Ramos (cell line): ENCODE results near the gene CDC40.
"Not testable (repeated sequence)": the region's sequence is repeated elsewhere in the genome, so short reads cannot be mapped to it uniquely, and the experiment has no call there.

ENCODE experiments used
- in situ Hi-C: fragments of 300-500 bp; cut with MboI; formaldehyde crosslinking; loops from one replicate; pipeline ENCODE4 v1.14.3; 2022; ENCODE audit warnings: low sequenced_read_pairs; ENCODE audit not compliant: unreplicated experiment

CDC40 gene

DNA sequence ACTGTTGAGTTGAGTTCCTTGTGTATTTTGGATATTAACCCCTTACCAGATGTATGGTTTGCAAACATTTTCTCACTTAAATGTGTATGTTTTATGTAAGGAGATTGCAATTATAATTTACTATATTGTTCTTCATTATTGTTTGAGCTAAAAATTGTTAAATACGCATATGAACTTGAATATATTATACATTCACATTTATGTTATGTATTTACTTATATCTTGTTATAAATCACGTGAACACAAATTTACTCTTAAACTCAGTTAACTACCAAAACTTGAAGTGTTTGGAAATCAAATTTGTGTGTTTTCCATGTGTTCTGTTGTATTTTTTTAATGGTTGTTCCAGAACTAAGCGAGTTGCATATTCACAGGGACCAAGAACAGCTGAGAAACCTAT, 18.3 kb downstream of the CDC40 start:
- in situ Hi-C loops = no loop called here

DNA sequence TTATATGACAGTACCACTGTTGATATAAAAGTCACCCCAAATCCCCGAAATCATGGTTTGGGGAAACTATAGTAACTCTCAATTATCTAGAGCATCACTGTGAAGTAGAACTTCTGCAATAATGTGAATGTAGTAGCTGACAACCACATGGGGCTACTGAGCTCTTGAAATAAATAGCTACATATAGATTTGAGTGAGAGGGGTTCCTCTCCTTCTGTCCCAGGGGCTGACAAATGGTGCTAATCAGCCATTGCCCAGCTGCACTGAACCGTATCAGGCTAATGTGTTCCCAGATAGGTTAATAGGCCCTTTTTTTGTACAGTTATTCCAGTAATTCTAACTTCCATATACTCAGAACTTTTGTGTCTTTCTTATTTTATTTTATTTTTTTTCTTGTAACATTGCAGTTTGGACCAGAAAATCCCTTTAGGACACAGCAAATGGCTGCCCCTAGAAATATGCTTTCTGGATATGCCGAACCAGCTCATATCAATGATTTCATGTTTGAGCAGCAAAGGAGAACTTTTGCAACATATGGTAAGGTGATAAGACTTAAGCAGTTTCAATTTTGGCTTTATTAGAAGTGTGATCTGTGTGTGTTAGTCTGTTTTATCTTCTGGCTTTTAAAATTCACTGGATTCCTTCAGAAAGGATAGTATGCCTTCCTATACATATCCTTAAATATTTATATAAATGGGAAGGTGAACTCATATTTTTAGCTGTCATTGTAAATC, 21.1 kb downstream of the CDC40 start:
- in situ Hi-C loops = no loop called here

DNA sequence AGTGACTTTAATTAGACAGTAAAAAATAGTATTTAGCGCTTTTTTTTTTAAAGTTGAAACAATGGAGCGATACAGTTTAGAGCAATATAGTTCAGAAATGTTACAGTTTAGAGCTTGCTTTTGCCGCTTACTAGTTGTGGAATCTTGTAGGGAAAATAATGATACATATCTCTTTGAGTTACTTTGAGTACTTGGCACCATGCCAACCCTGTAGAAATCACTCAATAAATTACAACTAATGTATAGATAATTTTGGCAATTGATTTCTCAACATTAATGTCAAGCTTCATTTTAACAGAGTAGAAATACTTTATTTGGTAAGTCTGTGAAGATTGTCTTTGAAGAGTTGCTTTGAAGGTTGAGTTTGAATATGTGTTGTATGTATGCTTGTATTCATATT, 27.4 kb downstream of the CDC40 start:
- in situ Hi-C loops = no loop called here

DNA sequence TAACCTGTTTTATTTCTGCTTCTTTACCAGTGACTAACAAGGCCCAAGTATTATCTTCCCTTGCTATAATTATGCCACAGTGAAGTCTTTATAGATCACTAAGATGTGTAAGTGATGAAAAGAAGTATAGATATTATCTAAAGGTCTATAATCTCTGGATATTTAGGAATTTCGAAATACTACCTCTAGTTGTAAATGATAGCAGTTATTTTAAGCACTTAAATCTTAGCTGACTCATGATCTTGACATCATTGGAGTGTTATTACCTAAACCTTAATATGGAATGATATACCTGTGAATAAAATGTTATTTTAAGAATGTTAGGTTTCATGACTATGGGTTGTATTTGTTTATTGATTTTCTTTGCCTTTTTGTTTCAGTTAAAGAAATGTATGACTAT, 31.5 kb downstream of the CDC40 start:
- in situ Hi-C loops = no loop called here

DNA sequence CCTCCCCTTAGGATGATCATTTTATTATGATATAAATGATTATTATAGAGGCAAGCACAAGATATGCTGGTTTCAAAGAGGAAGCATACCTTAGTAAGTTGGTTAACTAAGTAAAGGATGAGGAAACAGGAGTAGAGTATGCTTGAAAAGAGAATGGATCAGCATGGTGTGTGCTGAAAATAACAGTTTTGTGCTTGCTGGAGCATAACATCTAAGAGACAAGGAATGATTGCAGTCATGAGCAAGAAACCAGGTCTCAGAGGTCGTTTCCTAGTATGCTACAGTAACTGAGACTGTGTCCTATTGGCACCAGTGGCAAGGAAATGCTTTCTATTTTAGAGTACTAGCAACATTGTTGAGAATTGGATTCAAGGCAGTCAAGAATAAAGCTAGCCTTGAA, 34.1 kb downstream of the CDC40 start:
- in situ Hi-C loops = no loop called here

GRCh38 chr6:110216140-110216539, 35.9 kb downstream of the CDC40 start:
- in situ Hi-C loops = no loop called here

DNA sequence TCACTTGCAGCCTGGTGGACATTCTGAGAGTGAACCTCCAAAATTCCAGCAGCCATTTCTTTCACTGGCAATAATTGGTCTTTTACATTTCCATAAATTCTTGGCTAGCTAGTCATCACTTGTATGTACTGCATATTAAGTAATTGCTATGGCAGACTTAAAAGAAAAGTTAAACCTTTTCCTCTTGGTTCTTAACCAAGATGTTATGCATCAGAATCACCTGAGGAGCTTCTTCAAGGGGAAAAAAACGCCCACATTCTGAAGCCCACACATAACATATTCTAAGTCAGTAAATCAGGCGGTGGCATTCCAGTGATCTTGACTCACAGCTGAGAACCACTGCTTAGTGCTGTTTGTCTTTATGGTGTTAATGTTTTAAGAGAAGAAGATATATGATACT, 37.0 kb downstream of the CDC40 start:
- in situ Hi-C loops = no loop called here

DNA sequence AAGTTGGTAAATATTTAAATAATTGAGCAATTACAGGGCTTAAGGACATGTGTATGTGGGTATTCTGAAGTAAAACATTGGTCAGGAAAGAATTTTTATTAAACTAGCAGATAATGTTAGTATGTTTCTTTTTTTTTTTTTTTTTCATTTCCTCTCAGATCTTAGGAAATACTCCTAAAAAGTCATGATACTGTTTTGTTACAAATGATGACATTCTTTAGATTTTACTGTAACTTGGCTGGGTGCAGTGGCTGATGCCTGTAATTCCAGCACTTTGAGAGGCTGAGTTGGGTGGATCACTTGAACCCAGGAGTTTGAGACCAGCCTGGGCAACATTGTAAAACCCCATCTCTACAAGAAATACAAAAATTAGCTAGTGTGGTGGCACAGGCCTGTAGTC, 41.5 kb downstream of the CDC40 start:
- in situ Hi-C loops = no loop called here

- in situ Hi-C loops = no loop called here
These were observed 46.0 kb downstream of the CDC40 start for GRCh38 chr6:110226261-110226660.

GRCh38 chr6:110232450-110232849, 52.2 kb downstream of the CDC40 start:
- in situ Hi-C loops = no loop called here

DNA sequence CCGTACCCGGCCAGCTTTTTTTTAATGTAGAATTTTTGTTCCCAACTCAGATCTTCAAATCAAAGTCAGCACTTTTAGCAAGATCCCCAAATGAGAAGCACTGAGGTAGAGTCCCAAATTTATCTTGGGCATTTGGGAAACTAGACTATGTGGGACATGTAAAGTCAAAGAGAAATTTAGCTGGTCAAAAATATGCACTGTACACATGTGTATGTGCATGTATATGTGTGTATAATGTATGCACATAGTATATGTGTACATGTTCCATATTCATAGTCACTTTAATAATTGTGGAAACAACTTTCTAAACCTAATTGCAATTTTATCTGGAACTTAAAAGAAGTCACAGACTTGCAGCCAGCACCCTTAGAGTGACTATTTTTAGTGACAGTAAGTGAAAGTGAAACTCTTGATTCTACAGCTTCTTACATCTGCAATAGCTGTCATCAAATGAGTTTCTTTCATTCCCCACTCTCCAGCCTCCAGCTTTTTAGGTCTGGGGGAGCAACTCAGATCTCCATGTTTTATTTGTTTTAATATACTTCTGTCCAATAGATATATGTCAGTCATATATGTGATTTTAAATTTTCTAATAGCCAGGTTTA, 53.6 kb downstream of the CDC40 start:
- in situ Hi-C loops = no loop called here

GRCh38 chr6:110236007-110236406, 55.8 kb downstream of the CDC40 start:
- in situ Hi-C loops = not testable (repeated sequence)

DNA sequence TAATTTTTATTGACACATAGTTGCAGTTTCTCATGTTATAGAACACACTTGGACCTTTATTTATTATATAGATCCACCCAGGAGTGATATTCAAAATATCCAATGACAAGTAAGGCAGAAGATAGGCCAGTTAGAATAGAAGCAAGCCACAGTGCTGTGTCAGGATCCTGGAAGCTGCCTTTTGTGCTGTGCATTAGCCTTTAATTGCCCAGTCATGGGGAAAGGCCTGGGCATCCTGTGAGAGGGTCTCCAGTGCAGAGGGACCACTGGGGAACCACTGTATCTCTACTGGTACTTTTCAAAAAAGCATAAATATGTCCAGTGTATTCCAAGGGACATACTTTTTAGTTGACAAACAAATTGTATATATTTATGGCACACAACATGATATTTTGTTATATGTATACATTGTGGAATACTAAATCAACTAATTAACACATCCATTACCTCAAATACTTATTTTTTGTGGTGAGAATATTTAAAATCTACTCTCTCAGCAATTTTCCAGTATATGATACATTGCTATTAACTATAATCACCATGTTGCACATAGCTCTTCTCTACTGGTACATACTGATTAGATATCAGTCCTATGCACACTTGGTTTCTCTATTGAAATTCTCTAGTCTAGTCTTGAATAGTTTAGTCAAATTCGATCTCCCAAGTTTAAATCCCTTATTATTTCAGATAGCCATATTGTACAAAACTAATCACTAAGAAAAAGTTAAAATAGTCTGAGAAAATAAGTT, 59.5 kb downstream of the CDC40 start:
- in situ Hi-C loops = no loop called here

DNA sequence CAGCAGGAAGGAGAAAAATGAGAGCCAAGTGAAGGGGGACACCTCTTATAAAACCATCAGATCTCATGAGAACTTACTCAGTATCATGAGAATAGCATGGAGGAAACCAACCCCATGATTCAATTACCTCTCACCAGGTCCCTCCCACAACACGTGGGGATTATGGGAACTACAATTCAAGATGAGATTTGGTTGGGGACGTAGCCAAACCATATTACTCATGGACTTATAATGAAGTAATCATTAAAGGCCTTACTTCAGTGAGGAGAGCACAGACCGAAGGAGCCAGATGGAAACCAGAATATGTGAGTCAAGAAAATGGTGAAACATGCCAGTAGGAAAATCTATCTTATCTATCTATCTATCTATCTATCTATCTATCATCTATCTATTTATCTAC, 64.4 kb downstream of the CDC40 start:
- in situ Hi-C loops = not testable (repeated sequence)

DNA sequence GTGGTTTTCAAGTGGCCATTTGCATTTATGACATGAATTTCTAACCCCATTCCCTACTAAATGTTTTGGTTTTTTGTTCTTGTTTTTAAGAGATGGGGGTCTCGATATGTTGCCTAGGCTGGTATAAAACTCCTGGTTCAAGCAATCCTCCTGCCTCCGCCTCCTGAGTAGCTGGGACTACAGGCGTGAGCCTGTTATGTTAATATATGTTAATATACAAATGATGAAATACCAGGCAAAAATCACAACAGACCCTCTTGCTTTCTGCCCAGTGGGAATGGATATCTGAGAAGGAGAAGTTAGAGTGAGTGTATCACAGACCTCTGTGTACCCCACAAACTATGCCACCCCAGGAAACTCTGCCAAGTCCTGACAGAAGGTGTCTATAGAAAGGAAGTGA, 66.2 kb downstream of the CDC40 start:
- in situ Hi-C loops = no loop called here

DNA sequence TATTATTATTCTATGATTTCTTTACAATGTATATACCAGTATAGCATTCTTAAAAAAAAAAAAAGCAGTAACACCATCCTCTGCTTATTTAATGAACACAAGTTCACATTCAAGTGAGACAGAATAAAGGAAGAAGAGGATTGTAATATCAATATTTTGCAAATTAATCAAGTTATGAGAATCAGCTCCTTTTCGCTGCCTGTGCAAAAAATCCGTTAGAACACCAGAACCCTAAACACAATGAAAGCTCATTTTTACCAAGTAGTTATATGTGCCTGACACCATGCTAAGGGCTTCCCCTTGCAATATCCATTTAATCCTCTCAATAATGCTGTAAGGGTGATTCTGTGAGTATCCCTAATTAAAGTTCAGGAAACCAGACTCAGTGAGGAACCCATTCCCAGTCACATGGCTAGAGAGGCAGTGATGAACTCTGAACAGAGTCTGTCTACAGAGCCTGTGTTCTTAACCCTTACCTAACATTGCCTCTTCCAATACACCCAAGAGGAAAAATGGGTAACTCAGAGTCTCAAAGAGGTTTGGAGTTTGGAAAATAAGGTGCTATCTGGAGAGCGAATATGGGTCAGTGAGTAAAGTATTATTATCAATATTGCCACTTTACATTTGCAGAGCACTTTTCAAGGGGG, 66.8 kb downstream of the CDC40 start:
- in situ Hi-C loops = no loop called here

DNA sequence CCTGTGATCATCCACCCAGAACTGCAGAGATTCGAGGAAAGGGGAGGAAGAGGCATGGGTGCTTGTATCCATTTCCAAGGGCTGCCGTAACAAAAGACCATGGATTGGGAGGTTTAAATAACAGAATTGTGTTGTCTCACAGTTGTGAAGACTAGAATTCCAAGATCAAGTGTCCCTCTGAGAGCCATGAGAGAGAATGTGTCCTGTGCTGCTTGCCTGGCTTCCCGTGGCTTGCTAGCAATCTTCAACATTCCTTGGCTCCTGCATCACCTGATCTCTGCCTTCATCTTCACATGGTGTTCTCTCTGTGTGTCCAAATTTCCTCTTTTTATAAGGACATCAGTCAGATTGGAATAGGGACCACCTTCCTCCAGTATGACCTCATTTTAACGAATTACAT, 69.8 kb downstream of the CDC40 start:
- in situ Hi-C loops = no loop called here

DNA sequence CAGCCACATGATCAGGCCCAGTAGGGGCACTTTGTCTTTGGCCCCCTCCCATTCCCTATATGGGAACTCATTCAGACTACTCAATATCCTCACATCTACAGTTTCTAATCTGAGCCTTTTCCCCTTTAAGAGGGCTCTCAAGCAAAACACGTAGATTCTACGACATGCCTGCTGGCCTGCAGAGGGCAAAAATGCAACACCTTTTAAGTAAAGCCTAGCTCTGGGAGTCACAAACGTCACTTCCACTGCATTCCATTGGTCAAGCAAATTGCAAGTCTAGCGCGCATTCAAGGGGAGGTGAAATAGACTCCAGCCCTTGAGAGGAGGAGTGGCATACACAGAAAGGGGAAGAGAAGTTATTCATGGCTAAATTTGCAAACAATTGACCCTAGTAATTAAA, 70.6 kb downstream of the CDC40 start:
- in situ Hi-C loops = no loop called here

GRCh38 chr6:110255211-110255750, 75.1 kb downstream of the CDC40 start:
- in situ Hi-C loops = no loop called here

DNA sequence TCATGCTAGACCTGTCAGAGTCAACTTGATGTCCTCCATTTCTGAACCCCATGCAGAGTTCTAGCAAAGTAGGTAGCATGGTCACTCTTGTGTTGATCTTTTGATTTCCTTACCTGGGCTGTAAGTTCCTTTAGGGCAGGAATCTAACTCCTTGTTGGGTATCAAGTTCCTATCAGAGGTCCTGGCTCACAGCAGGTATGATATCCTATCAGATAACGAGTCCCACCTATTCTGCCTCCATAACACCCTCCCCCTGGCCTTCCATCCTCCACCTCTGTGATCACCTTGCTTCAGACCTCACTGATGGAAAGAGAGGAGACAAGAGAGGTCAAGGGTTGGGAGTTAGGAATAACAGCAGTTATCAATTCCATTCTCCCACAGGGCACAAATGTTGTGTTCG, 76.1 kb downstream of the CDC40 start:
- in situ Hi-C loops = no loop called here

DNA sequence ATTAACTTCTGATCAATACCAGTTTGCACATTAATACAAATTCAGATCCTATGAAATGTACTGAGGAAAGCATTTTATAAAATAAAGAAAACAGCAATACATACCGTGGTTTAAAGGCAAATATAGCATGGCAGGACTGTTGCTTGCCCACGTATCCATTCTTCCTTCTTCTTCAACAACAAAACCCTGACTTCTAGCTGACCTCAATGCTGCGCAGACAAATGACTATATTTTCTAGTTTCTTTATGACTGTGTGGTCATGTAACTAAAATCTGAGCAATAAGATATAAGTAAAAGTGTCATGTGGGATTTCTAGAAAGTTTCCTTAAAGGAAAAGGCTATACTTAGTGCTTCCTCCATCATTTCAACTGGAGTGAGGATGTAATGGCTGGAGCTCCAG, 85.0 kb downstream of the CDC40 start:
- in situ Hi-C loops = no loop called here
